Gastroesophageal sphincter (tissue), 3 donors: ENCODE results near the gene NAA80.
A peak's percentile ranks its signal among the peaks of the same experiment; 100 is the strongest.

Experiments used
- CTCF ChIP-seq, 4 experiments: fragments of 200-600 bp in 2 of 4; fragments of 450-650 bp in 2 of 4; sonication (generic) in 1 of 4; IDR thresholded peaks; one replicate each; pipeline ENCODE4 v1.5.1; 2017 to 2019; ENCODE audit warnings: antibody characterized with exemption in 4 of 4, mild to moderate bottlenecking in 2 of 4, moderate library complexity in 2 of 4
- EP300 ChIP-seq: sonication (generic); formaldehyde crosslinking; IDR thresholded peaks from one replicate; pipeline ENCODE4 v1.6.1; 2017; ENCODE audit warnings: antibody characterized with exemption, mild to moderate bottlenecking
- POLR2A ChIP-seq, 2 donors: fragments of 450-650 bp; IDR thresholded peaks; one replicate each; pipeline ENCODE4 v1.6.1; 2017; ENCODE audit warnings: antibody characterized with exemption in 2 of 2, mild to moderate bottlenecking in 2 of 2, moderate library complexity in 1 of 2

DNA sequence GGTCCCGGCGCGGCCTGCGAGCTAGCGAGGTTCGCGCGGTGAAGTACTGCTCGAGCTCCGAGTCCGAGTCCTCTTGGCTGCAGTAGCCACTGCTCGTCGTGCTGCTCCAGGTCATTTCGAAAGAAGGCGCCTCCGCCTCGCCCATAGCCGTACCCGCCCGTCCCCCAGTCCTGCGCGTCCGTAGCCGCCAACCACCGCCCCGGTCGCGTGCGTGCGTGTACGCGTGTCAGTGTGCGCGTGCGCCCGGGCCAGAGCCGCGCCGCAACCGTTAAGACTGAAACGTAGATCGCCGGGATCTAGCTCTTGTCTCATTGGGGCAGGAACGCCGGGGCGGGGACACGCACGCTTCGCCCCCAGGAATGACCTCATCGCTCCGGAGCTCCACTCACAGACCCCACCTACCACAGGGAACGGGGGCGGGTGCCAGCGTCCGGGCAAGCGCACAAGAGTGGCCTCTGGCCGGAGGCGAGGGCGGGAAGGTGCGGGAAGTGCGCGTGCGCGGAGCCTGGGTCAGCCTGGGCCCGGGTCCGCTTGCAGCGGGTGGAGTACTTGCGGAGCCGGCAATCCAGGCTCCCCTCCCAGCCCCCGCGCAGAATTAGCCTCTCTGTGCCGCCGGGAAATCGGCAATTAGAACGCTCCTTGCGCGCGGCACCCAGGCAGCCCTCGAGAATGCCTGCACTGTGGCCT, 38.1 kb upstream of the NAA80 start:
- TF ChIP-seq CTCF (IDR thresholded peaks at IDR 0.05): no peak
- peak; percentile 66 to 73 for TF ChIP-seq POLR2A (IDR thresholded peaks at IDR 0.05)
- TF ChIP-seq EP300: no peak
